ENCODE results near the gene ATP11A.
"Not testable (repeated sequence)": the region's sequence is repeated elsewhere in the genome, so short reads cannot be mapped to it uniquely, and the experiment has no call there.

The ATP11A gene

GRCh38 chr13:112854321-112854720 lies 164.5 kb downstream of the ATP11A start:
- Histone ChIP-seq H3K9me3 (ENCODE audit: low read depth, low read length) (no peaks in the 10 kb centered on the region), H3K36me3 (ENCODE audit: insufficient read depth, low read length) (peaks cover 20% of the 10 kb centered on the region), H3K4me3 (no peak overlapping the region), H3K27ac (no peak overlapping the region), H3K9ac (ENCODE audit: insufficient read length) (no peak overlapping the region)
- no peak for TF ChIP-seq EZH2 (IDR thresholded peaks at IDR 0.05)
- TF ChIP-seq FOXP2 (optimal IDR thresholded peaks at IDR 0.05; ENCODE audit: control extremely low read depth, extremely low read length, insufficient read depth) = no peak
- no peak for DNase-seq (ENCODE audit: low read depth, low spot score)

- no peak for TF ChIP-seq FOXP2 (optimal IDR thresholded peaks at IDR 0.05; ENCODE audit: control extremely low read depth, extremely low read length, insufficient read depth)
- TF ChIP-seq POLR2AphosphoS5 (IDR thresholded peaks at IDR 0.05; ENCODE audit: borderline replicate concordance, low read depth, low read length) = no peak
- TF ChIP-seq EZH2 (IDR thresholded peaks at IDR 0.05) = no peak
- Histone ChIP-seq H3K9me3 (ENCODE audit: low read depth, low read length) (no peaks in the 10 kb centered on the region), H3K27ac (no peak overlapping the region), H3K9ac (ENCODE audit: insufficient read length) (no peak overlapping the region), H3K4me3 (no peak overlapping the region), H3K36me3 (ENCODE audit: insufficient read depth, low read length) (peaks cover 20% of the 10 kb centered on the region)
- no peak for DNase-seq (ENCODE audit: low read depth, low spot score)
Observed at GRCh38 chr13:112855859-112856258, 166.0 kb downstream of the ATP11A start.

- Histone ChIP-seq H3K9me3 (ENCODE audit: low read depth, low read length) (no peaks in the 10 kb centered on the region), H3K4me3 (no peak overlapping the region), H3K36me3 (ENCODE audit: insufficient read depth, low read length) (peaks cover 20% of the 10 kb centered on the region), H3K9ac (ENCODE audit: insufficient read length) (no peak overlapping the region), H3K27ac (no peak overlapping the region)
- no peak for TF ChIP-seq EZH2 (IDR thresholded peaks at IDR 0.05)
- TF ChIP-seq FOXP2 (optimal IDR thresholded peaks at IDR 0.05; ENCODE audit: control extremely low read depth, extremely low read length, insufficient read depth) = no peak
- TF ChIP-seq POLR2AphosphoS5 (IDR thresholded peaks at IDR 0.05; ENCODE audit: borderline replicate concordance, low read depth, low read length) = no peak
- no peak for DNase-seq (ENCODE audit: low read depth, low spot score)
Observed at GRCh38 chr13:112857914-112858490, 168.2 kb downstream of the ATP11A start.

GRCh38 chr13:112859128-112859816 lies 169.4 kb downstream of the ATP11A start:
- peaks cover 11% of the 10 kb centered on the region; the same call in 1 of the 2 replicates for H3K36me3 ChIP-seq (ENCODE audit: insufficient read depth, low read length)

GRCh38 chr13:112859817-112860190 lies 170.0 kb downstream of the ATP11A start:
- Histone ChIP-seq H3K27ac (no peak overlapping the region), H3K4me3 (no peak overlapping the region), H3K9ac (ENCODE audit: insufficient read length) (no peak overlapping the region), H3K36me3 (ENCODE audit: insufficient read depth, low read length) (peaks cover 11% of the 10 kb centered on the region; the same call in 1 of the 2 replicates), H3K9me3 (ENCODE audit: low read depth, low read length) (no peaks in the 10 kb centered on the region)
- TF ChIP-seq EZH2 (IDR thresholded peaks at IDR 0.05) (no peak), POLR2AphosphoS5 (IDR thresholded peaks at IDR 0.05; ENCODE audit: borderline replicate concordance, low read depth, low read length) (no peak), FOXP2 (optimal IDR thresholded peaks at IDR 0.05; ENCODE audit: control extremely low read depth, extremely low read length, insufficient read depth) (no peak)
- no peak for DNase-seq (ENCODE audit: low read depth, low spot score)

More at GRCh38 chr13:112859128-112859816, 169.4 kb downstream of the ATP11A start:
- Histone ChIP-seq H3K4me3 (no peak overlapping the region), H3K9me3 (ENCODE audit: low read depth, low read length) (no peaks in the 10 kb centered on the region), H3K27ac (no peak overlapping the region), H3K9ac (ENCODE audit: insufficient read length) (no peak overlapping the region)
- DNase-seq (ENCODE audit: low read depth, low spot score) = no peak
- TF ChIP-seq POLR2AphosphoS5 (IDR thresholded peaks at IDR 0.05; ENCODE audit: borderline replicate concordance, low read depth, low read length) (no peak), EZH2 (IDR thresholded peaks at IDR 0.05) (no peak), FOXP2 (optimal IDR thresholded peaks at IDR 0.05; ENCODE audit: control extremely low read depth, extremely low read length, insufficient read depth) (no peak)

- Histone ChIP-seq H3K36me3 (ENCODE audit: insufficient read depth, low read length) (peaks cover 11% of the 10 kb centered on the region; the same call in 1 of the 2 replicates), H3K27ac (no peak overlapping the region), H3K9me3 (ENCODE audit: low read depth, low read length) (no peaks in the 10 kb centered on the region), H3K9ac (ENCODE audit: insufficient read length) (no peak overlapping the region), H3K4me3 (no peak overlapping the region)
- no peak for TF ChIP-seq POLR2AphosphoS5 (IDR thresholded peaks at IDR 0.05; ENCODE audit: borderline replicate concordance, low read depth, low read length)
- TF ChIP-seq EZH2 (IDR thresholded peaks at IDR 0.05) = no peak
- TF ChIP-seq FOXP2 (optimal IDR thresholded peaks at IDR 0.05; ENCODE audit: control extremely low read depth, extremely low read length, insufficient read depth) = no peak
- no peak for DNase-seq (ENCODE audit: low read depth, low spot score)
Observed at GRCh38 chr13:112861876-112862615, 172.2 kb downstream of the ATP11A start.

GRCh38 chr13:112863356-112863755 lies 173.5 kb downstream of the ATP11A start:
- H3K9me3 ChIP-seq (ENCODE audit: low read depth, low read length); H3K9ac ChIP-seq (ENCODE audit: insufficient read length); H3K27ac ChIP-seq; DNase-seq (ENCODE audit: low read depth, low spot score); H3K4me3 ChIP-seq; H3K36me3 ChIP-seq (ENCODE audit: insufficient read depth, low read length): not testable (repeated sequence)

GRCh38 chr13:112865478-112865877 lies 175.6 kb downstream of the ATP11A start:
- H3K27ac ChIP-seq; DNase-seq (ENCODE audit: low read depth, low spot score); H3K9ac ChIP-seq (ENCODE audit: insufficient read length); H3K36me3 ChIP-seq (ENCODE audit: insufficient read depth, low read length); H3K9me3 ChIP-seq (ENCODE audit: low read depth, low read length); H3K4me3 ChIP-seq: not testable (repeated sequence)
